ENCODE measurements around the gene UBAP1. TPM values are rescaled to one million over a fixed set of nuclear protein-coding genes. Genes with fewer than 3 reads are reported as not detected.
"Not testable (repeated sequence)": the region's sequence is repeated elsewhere in the genome, so short reads cannot be mapped to it uniquely, and the experiment has no call there.

Gene UBAP1
- total RNA-seq, 1 donor, result 40.9 TPM

DNA sequence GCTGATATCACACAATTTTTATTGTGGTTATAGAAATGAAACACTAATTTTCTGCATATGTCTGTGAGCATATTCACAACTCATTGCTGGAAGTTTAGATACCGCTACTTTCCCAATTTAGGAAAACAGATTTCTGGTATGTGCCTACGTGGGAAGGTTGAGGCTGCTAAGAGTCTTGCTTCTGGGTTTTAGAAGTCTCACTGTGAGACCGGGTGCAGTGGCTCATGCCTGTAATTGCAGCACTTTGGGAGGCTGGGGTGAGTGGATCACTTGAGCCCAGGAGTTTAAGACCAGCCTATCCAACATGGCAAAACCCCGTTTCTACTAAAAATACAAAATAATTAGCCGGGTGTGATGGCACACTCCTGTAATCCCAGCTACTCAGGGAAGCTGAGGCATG is 39.6 kb downstream of the UBAP1 start:
- peaks cover 34% of the 10 kb centered on the region for H4K20me1 ChIP-seq (ENCODE audit: insufficient read depth, low read length)
- H3K4me3 ChIP-seq (ENCODE audit: insufficient read depth, low read length), result no peak overlapping the region
- TF ChIP-seq, protein P1, sequence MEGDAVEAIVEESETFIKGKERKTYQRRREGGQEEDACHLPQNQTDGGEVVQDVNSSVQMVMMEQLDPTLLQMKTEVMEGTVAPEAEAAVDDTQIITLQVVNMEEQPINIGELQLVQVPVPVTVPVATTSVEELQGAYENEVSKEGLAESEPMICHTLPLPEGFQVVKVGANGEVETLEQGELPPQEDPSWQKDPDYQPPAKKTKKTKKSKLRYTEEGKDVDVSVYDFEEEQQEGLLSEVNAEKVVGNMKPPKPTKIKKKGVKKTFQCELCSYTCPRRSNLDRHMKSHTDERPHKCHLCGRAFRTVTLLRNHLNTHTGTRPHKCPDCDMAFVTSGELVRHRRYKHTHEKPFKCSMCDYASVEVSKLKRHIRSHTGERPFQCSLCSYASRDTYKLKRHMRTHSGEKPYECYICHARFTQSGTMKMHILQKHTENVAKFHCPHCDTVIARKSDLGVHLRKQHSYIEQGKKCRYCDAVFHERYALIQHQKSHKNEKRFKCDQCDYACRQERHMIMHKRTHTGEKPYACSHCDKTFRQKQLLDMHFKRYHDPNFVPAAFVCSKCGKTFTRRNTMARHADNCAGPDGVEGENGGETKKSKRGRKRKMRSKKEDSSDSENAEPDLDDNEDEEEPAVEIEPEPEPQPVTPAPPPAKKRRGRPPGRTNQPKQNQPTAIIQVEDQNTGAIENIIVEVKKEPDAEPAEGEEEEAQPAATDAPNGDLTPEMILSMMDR (IDR thresholded peaks at IDR 0.05; ENCODE audit: extremely low read depth, low read depth, low read length), result no peak
- H3K9me3 ChIP-seq (ENCODE audit: low read depth, low read length), result no peaks in the 10 kb centered on the region
- H3K36me3 ChIP-seq (ENCODE audit: insufficient read depth, low read length), result no peaks in the 10 kb centered on the region
- H3K4me1 ChIP-seq (ENCODE audit: insufficient read depth, low read length), result peaks cover 16% of the 10 kb centered on the region
- H3K79me2 ChIP-seq (ENCODE audit: insufficient read depth, low read length), result peaks cover 43% of the 10 kb centered on the region
- H3K4me2 ChIP-seq (ENCODE audit: insufficient read depth, low read length), result no peak overlapping the region
- no peak overlapping the region for H2AFZ ChIP-seq (ENCODE audit: low read length)
- no peaks in the 10 kb centered on the region for H3K27me3 ChIP-seq (ENCODE audit: insufficient read depth, low read length)
- DNase-seq (ENCODE audit: insufficient read length, low spot score, missing footprints), result no peak
- no peak overlapping the region for H3K27ac ChIP-seq (ENCODE audit: low read depth, low read length)

GRCh38 chr9:34219421-34219820 is 40.6 kb downstream of the UBAP1 start:
- H3K27ac ChIP-seq (ENCODE audit: low read depth, low read length), result no peak overlapping the region
- H3K4me1 ChIP-seq (ENCODE audit: insufficient read depth, low read length), result peaks cover 16% of the 10 kb centered on the region
- H3K79me2 ChIP-seq (ENCODE audit: insufficient read depth, low read length), result peaks cover 48% of the 10 kb centered on the region
- no peak overlapping the region for H3K4me2 ChIP-seq (ENCODE audit: insufficient read depth, low read length)
- H3K4me3 ChIP-seq (ENCODE audit: insufficient read depth, low read length), result no peak overlapping the region
- no peaks in the 10 kb centered on the region for H3K9me3 ChIP-seq (ENCODE audit: low read depth, low read length)
- no peak overlapping the region for H2AFZ ChIP-seq (ENCODE audit: low read length)
- H3K27me3 ChIP-seq (ENCODE audit: insufficient read depth, low read length), result no peaks in the 10 kb centered on the region
- TF ChIP-seq, protein P1 (IDR thresholded peaks at IDR 0.05; ENCODE audit: extremely low read depth, low read depth, low read length), result no peak
- H4K20me1 ChIP-seq (ENCODE audit: insufficient read depth, low read length), result peaks cover 34% of the 10 kb centered on the region
- DNase-seq (ENCODE audit: insufficient read length, low spot score, missing footprints), result no peak
- peaks cover 7% of the 10 kb centered on the region for H3K36me3 ChIP-seq (ENCODE audit: insufficient read depth, low read length)

GRCh38 chr9:34220218-34220617 is 41.4 kb downstream of the UBAP1 start:
- Histone ChIP-seq H4K20me1 (ENCODE audit: insufficient read depth, low read length) (peaks cover 36% of the 10 kb centered on the region), H3K79me2 (ENCODE audit: insufficient read depth, low read length) (peaks cover 50% of the 10 kb centered on the region)
- DNase-seq (ENCODE audit: insufficient read length, low spot score, missing footprints), result no peak

DNA sequence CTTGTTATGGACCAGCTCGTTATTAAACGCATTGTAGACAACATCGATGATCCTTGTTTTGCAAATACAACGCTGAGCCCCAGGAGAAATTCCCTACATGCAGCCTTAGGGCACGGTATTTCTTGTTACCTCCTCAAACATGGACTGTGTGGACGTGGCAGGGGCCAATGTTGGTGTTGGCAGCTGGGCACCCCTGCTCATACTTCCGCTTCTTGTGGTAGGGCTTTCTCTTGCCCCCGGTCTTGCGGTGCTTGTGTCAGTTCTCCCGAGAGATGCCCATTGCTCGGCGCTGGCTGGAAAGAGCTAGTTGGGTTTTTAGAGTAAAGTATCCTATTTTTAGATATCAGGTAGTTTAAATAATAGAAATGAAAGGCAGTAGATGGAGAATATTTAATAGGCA is 45.5 kb downstream of the UBAP1 start:
- H3K4me2 ChIP-seq (ENCODE audit: insufficient read depth, low read length), result no peak overlapping the region
- H3K4me3 ChIP-seq (ENCODE audit: insufficient read depth, low read length), result no peak overlapping the region
- TF ChIP-seq, protein P1 (IDR thresholded peaks at IDR 0.05; ENCODE audit: extremely low read depth, low read depth, low read length), result no peak
- peaks cover 7% of the 10 kb centered on the region for H3K36me3 ChIP-seq (ENCODE audit: insufficient read depth, low read length)
- H3K27me3 ChIP-seq (ENCODE audit: insufficient read depth, low read length), result no peaks in the 10 kb centered on the region
- no peak for DNase-seq (ENCODE audit: insufficient read length, low spot score, missing footprints)
- H3K27ac ChIP-seq (ENCODE audit: low read depth, low read length), result no peak overlapping the region
- no peaks in the 10 kb centered on the region for H3K9me3 ChIP-seq (ENCODE audit: low read depth, low read length)
- peaks cover 22% of the 10 kb centered on the region for H4K20me1 ChIP-seq (ENCODE audit: insufficient read depth, low read length)
- H2AFZ ChIP-seq (ENCODE audit: low read length), result no peak overlapping the region
- H3K79me2 ChIP-seq (ENCODE audit: insufficient read depth, low read length), result peaks cover 54% of the 10 kb centered on the region
- peaks cover 32% of the 10 kb centered on the region for H3K4me1 ChIP-seq (ENCODE audit: insufficient read depth, low read length)

More at GRCh38 chr9:34220218-34220617, 41.4 kb downstream of the UBAP1 start:
- Histone ChIP-seq H3K4me1 (ENCODE audit: insufficient read depth, low read length) (peaks cover 16% of the 10 kb centered on the region), H2AFZ (ENCODE audit: low read length) (no peak overlapping the region), H3K27me3 (ENCODE audit: insufficient read depth, low read length) (no peaks in the 10 kb centered on the region), H3K9me3 (ENCODE audit: low read depth, low read length) (no peaks in the 10 kb centered on the region), H3K4me3 (ENCODE audit: insufficient read depth, low read length) (no peak overlapping the region), H3K27ac (ENCODE audit: low read depth, low read length) (no peak overlapping the region), H3K36me3 (ENCODE audit: insufficient read depth, low read length) (peaks cover 7% of the 10 kb centered on the region), H3K4me2 (ENCODE audit: insufficient read depth, low read length) (no peak overlapping the region)
- TF ChIP-seq, protein P1 (IDR thresholded peaks at IDR 0.05; ENCODE audit: extremely low read depth, low read depth, low read length), result no peak

GRCh38 chr9:34226144-34226760 is 47.4 kb downstream of the UBAP1 start:
- not testable (repeated sequence) for H3K36me3 ChIP-seq (ENCODE audit: insufficient read depth, low read length); H3K4me2 ChIP-seq (ENCODE audit: insufficient read depth, low read length); H3K9me3 ChIP-seq (ENCODE audit: low read depth, low read length); H3K27me3 ChIP-seq (ENCODE audit: insufficient read depth, low read length); H3K27ac ChIP-seq (ENCODE audit: low read depth, low read length); H3K4me3 ChIP-seq (ENCODE audit: insufficient read depth, low read length); DNase-seq (ENCODE audit: insufficient read length, low spot score, missing footprints); H2AFZ ChIP-seq (ENCODE audit: low read length)
- Histone ChIP-seq H3K79me2 (ENCODE audit: insufficient read depth, low read length) (peaks cover 51% of the 10 kb centered on the region), H3K4me1 (ENCODE audit: insufficient read depth, low read length) (peaks cover 40% of the 10 kb centered on the region), H4K20me1 (ENCODE audit: insufficient read depth, low read length) (peaks cover 20% of the 10 kb centered on the region)

Data from osteoblast (primary cell).